COLO829 (cell line): ENCODE data around the gene MRPL21.
"Not testable (repeated sequence)": the region's sequence is repeated elsewhere in the genome, so short reads cannot be mapped to it uniquely, and the experiment has no call there.

Source experiments
- DNase-seq: peaks from one replicate; pipeline ENCODE4 v3.0.0; 2012; ENCODE audit warnings: low spot score

MRPL21 gene

GRCh38 chr11:68868221-68868835 lies 35.3 kb downstream of the MRPL21 start:
- DNase-seq, result no peak

- no peak for DNase-seq
These were observed 36.6 kb downstream of the MRPL21 start for GRCh38 chr11:68867066-68867465.

- DNase-seq, result no peak
These were observed 38.4 kb downstream of the MRPL21 start for GRCh38 chr11:68865241-68865640.

- DNase-seq, result no peak
These were observed 39.9 kb downstream of the MRPL21 start for GRCh38 chr11:68863553-68864265.

GRCh38 chr11:68862421-68862820 lies 41.2 kb downstream of the MRPL21 start:
- DNase-seq, result no peak

GRCh38 chr11:68859123-68859522 lies 44.5 kb downstream of the MRPL21 start:
- DNase-seq, result no peak

- no peak for DNase-seq
These were observed 46.5 kb downstream of the MRPL21 start for GRCh38 chr11:68857037-68857586.

- DNase-seq, result not testable (repeated sequence)
These were observed 47.1 kb downstream of the MRPL21 start for GRCh38 chr11:68856425-68857030.

GRCh38 chr11:68855205-68855981 lies 48.2 kb downstream of the MRPL21 start:
- peak; percentile 67 for DNase-seq

- DNase-seq, result no peak
These were observed 49.2 kb downstream of the MRPL21 start for GRCh38 chr11:68854273-68854958.

GRCh38 chr11:68852628-68853027 lies 51.0 kb downstream of the MRPL21 start:
- DNase-seq, result no peak

- DNase-seq, result no peak
These were observed 55.2 kb downstream of the MRPL21 start for GRCh38 chr11:68848429-68848828.

- DNase-seq, result no peak
These were observed 56.2 kb downstream of the MRPL21 start for GRCh38 chr11:68847395-68847794.

GRCh38 chr11:68845351-68846002 lies 58.2 kb downstream of the MRPL21 start:
- DNase-seq, result no peak

- DNase-seq, result no peak
These were observed 58.8 kb downstream of the MRPL21 start for GRCh38 chr11:68844801-68845200.

- DNase-seq, result no peak
These were observed 59.3 kb downstream of the MRPL21 start for GRCh38 chr11:68844376-68844775.

GRCh38 chr11:68843703-68844312 lies 59.8 kb downstream of the MRPL21 start:
- DNase-seq, result no peak

GRCh38 chr11:68843052-68843561 lies 60.5 kb downstream of the MRPL21 start:
- DNase-seq, result no peak

- no peak for DNase-seq
These were observed 61.1 kb downstream of the MRPL21 start for GRCh38 chr11:68842427-68843051.
